ENCODE measurements around the gene SLC25A1. TPM values are rescaled to one million over a fixed set of nuclear protein-coding genes. Genes with fewer than 3 reads are reported as not detected.
A peak's percentile ranks its signal among the peaks of the same experiment; 100 is the strongest.

SLC25A1 gene
- total RNA-seq, 1 experiment from 2014 or later, result 201 TPM

DNA sequence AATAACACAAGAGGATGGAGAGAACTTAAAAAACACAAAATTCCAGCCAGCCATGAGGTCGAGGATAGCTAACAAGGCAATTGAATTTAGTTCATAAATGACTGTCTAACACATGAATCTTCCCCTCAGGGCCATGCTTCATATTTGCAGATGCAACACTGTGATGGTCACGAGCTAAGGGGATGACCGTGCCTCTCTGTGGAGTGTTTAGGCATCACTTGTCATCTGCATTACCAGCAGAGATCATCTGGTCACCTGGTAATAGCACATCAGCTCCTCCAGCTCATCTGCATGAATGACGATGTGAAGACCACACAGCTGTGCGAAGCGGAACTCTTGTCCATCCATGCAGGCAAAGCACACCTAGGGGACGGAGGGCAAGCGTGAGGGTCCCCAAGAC, 20.9 kb upstream of the SLC25A1 start:
- CTCF ChIA-PET, result interaction anchor here (1.2 kb wide), 1 partner anchor 21 kb away, joined by 4 read pairs; the partner anchor contains the start of gene SLC25A1
- POLR2A ChIA-PET, result no interaction called here
- DNase-seq (ENCODE audit: low spot score) (no peak), ATAC-seq (no peak)
- Mint-ChIP-seq H3K4me1 (no peaks in the 10 kb centered on the region), H3K27ac (no peak overlapping the region), H3K36me3 (peaks cover 28% of the 10 kb centered on the region), H3K27me3 (ENCODE audit: low read depth) (no peaks in the 10 kb centered on the region), H3K9me3 (peaks cover 5% of the 10 kb centered on the region), H3K4me3 (no peak overlapping the region)
- TF ChIP-seq ZNF232 (CRISPR knock-in tag; IDR thresholded peaks at IDR 0.05), result no peak
- TF ChIP-seq HMGA2 (CRISPR knock-in tag; IDR thresholded peaks at IDR 0.05), result no peak
- no peak for TF ChIP-seq PRRX2 (CRISPR knock-in tag; IDR thresholded peaks at IDR 0.05)
- TF ChIP-seq EMX1 (CRISPR knock-in tag; IDR thresholded peaks at IDR 0.05), result no peak
- TF ChIP-seq ZNF396 (CRISPR knock-in tag; IDR thresholded peaks at IDR 0.05; ENCODE audit: borderline replicate concordance), result no peak
- no peak for TF ChIP-seq CREM (CRISPR knock-in tag; IDR thresholded peaks at IDR 0.05)
- TF ChIP-seq GRHL2 (CRISPR knock-in tag; IDR thresholded peaks at IDR 0.05; ENCODE audit: insufficient replicate concordance, severe bottlenecking), result no peak
- TF ChIP-seq ZNF671 (CRISPR knock-in tag; IDR thresholded peaks at IDR 0.05), result no peak
- TF ChIP-seq, protein P1, sequence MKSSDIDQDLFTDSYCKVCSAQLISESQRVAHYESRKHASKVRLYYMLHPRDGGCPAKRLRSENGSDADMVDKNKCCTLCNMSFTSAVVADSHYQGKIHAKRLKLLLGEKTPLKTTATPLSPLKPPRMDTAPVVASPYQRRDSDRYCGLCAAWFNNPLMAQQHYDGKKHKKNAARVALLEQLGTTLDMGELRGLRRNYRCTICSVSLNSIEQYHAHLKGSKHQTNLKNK (CRISPR knock-in tag; IDR thresholded peaks at IDR 0.05), result no peak
- no peak for TF ChIP-seq MYBL2 (CRISPR knock-in tag; IDR thresholded peaks at IDR 0.05)
- TF ChIP-seq, protein P2, sequence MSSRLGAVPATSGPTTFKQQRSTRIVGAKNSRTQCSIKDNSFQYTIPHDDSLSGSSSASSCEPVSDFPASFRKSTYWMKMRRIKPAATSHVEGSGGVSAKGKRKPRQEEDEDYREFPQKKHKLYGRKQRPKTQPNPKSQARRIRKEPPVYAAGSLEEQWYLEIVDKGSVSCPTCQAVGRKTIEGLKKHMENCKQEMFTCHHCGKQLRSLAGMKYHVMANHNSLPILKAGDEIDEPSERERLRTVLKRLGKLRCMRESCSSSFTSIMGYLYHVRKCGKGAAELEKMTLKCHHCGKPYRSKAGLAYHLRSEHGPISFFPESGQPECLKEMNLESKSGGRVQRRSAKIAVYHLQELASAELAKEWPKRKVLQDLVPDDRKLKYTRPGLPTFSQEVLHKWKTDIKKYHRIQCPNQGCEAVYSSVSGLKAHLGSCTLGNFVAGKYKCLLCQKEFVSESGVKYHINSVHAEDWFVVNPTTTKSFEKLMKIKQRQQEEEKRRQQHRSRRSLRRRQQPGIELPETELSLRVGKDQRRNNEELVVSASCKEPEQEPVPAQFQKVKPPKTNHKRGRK (CRISPR knock-in tag; IDR thresholded peaks at IDR 0.05; ENCODE audit: borderline replicate concordance), result no peak

DNA sequence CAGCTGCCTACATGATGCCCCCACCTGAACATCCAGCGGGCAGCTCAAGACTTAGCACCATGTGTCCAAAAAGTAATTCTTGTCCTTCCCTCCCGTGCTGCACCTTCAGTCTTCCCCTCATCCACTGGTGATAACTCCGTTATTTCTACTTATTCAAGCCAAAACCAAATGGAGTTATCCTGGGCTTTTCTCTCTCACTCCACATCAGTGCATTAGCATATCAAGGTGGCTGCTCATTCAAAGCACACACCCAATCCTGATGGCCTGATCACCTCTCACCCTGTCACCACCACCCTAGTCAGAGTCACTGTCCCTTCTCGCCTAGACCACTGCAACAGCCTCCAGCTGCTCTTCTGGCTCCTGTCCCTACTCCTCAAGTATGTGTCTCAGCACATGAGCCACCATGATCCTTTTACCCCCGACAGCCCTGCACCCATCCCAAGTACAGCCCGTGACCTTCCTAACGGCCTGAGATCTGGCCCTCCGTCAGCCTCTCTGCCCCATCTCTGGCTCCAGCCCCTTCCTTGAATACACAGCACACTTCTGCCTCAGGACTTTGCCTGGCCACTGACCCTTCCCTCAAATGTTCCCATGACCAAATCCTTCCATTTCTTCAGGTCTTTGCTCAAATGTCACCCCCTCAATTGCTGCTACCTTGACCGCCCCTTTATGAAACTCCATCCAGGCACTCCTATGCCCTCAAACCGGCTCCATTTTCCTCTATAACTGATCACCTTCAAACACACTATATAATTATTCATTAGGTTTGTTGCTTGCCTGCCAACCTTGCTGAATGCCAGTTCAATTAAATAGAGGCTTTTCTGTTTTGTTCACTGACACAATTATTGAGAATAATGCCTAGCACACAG, 19.7 kb upstream of the SLC25A1 start:
- ChIA-PET POLR2A (no interaction called here), CTCF (no interaction called here)
- no peak overlapping the region for H3K4me3 Mint-ChIP-seq
- peaks cover 40% of the 10 kb centered on the region for H3K36me3 Mint-ChIP-seq
- H3K4me1 Mint-ChIP-seq, result no peaks in the 10 kb centered on the region
- no peak for ATAC-seq
- peaks cover 10% of the 10 kb centered on the region for H3K9me3 Mint-ChIP-seq
- H3K27ac Mint-ChIP-seq, result peak overlapping the region; percentile 24; the same call in 1 of the 2 replicates
- no peaks in the 10 kb centered on the region for H3K27me3 Mint-ChIP-seq (ENCODE audit: low read depth)
- DNase-seq (ENCODE audit: low spot score), result no peak
- TF ChIP-seq, protein P3, sequence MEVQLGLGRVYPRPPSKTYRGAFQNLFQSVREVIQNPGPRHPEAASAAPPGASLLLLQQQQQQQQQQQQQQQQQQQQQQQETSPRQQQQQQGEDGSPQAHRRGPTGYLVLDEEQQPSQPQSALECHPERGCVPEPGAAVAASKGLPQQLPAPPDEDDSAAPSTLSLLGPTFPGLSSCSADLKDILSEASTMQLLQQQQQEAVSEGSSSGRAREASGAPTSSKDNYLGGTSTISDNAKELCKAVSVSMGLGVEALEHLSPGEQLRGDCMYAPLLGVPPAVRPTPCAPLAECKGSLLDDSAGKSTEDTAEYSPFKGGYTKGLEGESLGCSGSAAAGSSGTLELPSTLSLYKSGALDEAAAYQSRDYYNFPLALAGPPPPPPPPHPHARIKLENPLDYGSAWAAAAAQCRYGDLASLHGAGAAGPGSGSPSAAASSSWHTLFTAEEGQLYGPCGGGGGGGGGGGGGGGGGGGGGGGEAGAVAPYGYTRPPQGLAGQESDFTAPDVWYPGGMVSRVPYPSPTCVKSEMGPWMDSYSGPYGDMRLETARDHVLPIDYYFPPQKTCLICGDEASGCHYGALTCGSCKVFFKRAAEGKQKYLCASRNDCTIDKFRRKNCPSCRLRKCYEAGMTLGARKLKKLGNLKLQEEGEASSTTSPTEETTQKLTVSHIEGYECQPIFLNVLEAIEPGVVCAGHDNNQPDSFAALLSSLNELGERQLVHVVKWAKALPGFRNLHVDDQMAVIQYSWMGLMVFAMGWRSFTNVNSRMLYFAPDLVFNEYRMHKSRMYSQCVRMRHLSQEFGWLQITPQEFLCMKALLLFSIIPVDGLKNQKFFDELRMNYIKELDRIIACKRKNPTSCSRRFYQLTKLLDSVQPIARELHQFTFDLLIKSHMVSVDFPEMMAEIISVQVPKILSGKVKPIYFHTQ (CRISPR knock-in tag; IDR thresholded peaks at IDR 0.05), result no peak
- TF ChIP-seq ESRRA (CRISPR knock-in tag; IDR thresholded peaks at IDR 0.05; ENCODE audit: borderline replicate concordance) (no peak), RORB (CRISPR knock-in tag; IDR thresholded peaks at IDR 0.05) (no peak), FOXP1 (CRISPR knock-in tag; IDR thresholded peaks at IDR 0.05; ENCODE audit: borderline replicate concordance) (no peak), TEAD4 (CRISPR knock-in tag; IDR thresholded peaks at IDR 0.05) (no peak), ZNF416 (CRISPR knock-in tag; IDR thresholded peaks at IDR 0.05) (no peak), PRRX2 (CRISPR knock-in tag; IDR thresholded peaks at IDR 0.05) (no peak), MXD4 (CRISPR knock-in tag; IDR thresholded peaks at IDR 0.05; ENCODE audit: borderline replicate concordance) (no peak), NR3C1 (CRISPR knock-in tag; conservative IDR thresholded peaks at IDR 0.05; ENCODE audit: low read depth) (no peak), FOXJ3 (CRISPR knock-in tag; IDR thresholded peaks at IDR 0.05; ENCODE audit: borderline replicate concordance) (no peak), ATF1 (CRISPR knock-in tag; IDR thresholded peaks at IDR 0.05) (no peak), FOXK1 (CRISPR knock-in tag; IDR thresholded peaks at IDR 0.05) (no peak), MYBL2 (CRISPR knock-in tag; IDR thresholded peaks at IDR 0.05) (no peak)
- TF ChIP-seq, protein P4, sequence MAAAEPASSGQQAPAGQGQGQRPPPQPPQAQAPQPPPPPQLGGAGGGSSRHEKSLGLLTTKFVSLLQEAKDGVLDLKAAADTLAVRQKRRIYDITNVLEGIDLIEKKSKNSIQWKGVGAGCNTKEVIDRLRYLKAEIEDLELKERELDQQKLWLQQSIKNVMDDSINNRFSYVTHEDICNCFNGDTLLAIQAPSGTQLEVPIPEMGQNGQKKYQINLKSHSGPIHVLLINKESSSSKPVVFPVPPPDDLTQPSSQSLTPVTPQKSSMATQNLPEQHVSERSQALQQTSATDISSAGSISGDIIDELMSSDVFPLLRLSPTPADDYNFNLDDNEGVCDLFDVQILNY (CRISPR knock-in tag; IDR thresholded peaks at IDR 0.05), result no peak
- TF ChIP-seq, protein P5, sequence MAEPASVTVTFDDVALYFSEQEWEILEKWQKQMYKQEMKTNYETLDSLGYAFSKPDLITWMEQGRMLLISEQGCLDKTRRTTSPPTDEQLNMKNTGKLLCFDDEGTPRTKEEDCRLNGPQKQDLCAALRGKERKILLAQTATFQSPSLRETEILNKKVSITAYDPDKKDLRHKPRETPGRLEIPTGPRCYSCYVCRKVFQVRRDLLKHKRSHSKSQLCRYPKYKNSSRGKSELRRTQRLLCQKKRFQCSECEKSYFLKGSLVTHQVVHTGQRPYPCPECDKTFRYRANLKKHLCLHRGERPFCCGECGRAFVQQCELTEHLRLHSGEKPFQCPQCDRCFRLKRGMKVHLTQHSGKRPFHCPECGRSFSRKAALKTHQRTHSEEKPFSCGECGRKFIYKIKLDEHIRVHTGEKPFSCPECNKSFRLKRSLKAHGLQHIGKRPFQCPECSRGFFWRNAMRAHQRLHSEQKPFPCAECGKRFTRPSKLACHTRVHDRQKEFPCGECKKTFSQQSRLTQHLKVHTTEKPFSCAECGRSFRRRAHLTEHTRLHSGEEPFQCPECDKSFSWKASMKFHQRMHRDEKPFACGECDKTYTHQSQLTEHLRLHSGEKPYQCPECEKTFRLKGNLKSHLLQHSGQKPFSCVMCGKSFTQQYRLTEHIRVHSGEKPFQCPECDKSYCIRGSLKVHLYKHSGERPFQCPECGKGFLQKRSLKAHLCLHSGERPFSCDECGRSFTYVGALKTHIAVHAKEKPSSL (CRISPR knock-in tag; conservative IDR thresholded peaks at IDR 0.05), result no peak
- TF ChIP-seq, protein P6, sequence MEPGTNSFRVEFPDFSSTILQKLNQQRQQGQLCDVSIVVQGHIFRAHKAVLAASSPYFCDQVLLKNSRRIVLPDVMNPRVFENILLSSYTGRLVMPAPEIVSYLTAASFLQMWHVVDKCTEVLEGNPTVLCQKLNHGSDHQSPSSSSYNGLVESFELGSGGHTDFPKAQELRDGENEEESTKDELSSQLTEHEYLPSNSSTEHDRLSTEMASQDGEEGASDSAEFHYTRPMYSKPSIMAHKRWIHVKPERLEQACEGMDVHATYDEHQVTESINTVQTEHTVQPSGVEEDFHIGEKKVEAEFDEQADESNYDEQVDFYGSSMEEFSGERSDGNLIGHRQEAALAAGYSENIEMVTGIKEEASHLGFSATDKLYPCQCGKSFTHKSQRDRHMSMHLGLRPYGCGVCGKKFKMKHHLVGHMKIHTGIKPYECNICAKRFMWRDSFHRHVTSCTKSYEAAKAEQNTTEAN (CRISPR knock-in tag; IDR thresholded peaks at IDR 0.05), result no peak
